ENCODE data around the gene TRIML2. TPM values are rescaled to one million over a fixed set of nuclear protein-coding genes. Genes with fewer than 3 reads are reported as not detected.
"Not testable (repeated sequence)": the region's sequence is repeated elsewhere in the genome, so short reads cannot be mapped to it uniquely, and the experiment has no call there.

The TRIML2 gene
- total RNA-seq, 2 experiments from 2014 or later = not detected

- peaks cover 19% of the 10 kb centered on the region for H3K9me3 Mint-ChIP-seq (ENCODE audit: low read depth)
These were observed 22.5 kb downstream of the TRIML2 start for GRCh38 chr4:188086858-188087257.

GRCh38 chr4:188082796-188083195, 26.6 kb downstream of the TRIML2 start:
- no peak overlapping the region for H3K4me3 Mint-ChIP-seq
- H3K9me3 Mint-ChIP-seq (ENCODE audit: low read depth) = peaks cover 6% of the 10 kb centered on the region
- CTCF ChIA-PET = interaction anchor here (0.5 kb wide), 1 partner anchor 189 kb away, joined by 4 read pairs; no protein-coding TSS in a partner anchor
- DNase-seq (no peak), ATAC-seq (no peak)
- POLR2A ChIA-PET = no interaction called here
- no peak overlapping the region for H3K27ac Mint-ChIP-seq
- H3K4me1 Mint-ChIP-seq = no peaks in the 10 kb centered on the region
- H3K36me3 Mint-ChIP-seq (ENCODE audit: low read depth) = no peaks in the 10 kb centered on the region
- H3K27me3 Mint-ChIP-seq = no peaks in the 10 kb centered on the region
- intact Hi-C loops (cut with DNase I, micrococcal nuclease) = no loop called here

More at GRCh38 chr4:188086858-188087257, 22.5 kb downstream of the TRIML2 start:
- Mint-ChIP-seq H3K27me3 (no peaks in the 10 kb centered on the region), H3K4me1 (no peaks in the 10 kb centered on the region), H3K4me3 (no peak overlapping the region), H3K27ac (no peak overlapping the region), H3K36me3 (ENCODE audit: low read depth) (no peaks in the 10 kb centered on the region)
- ATAC-seq (no peak), DNase-seq (no peak)
- ChIA-PET CTCF (no interaction called here), POLR2A (no interaction called here)
- intact Hi-C loops (cut with DNase I, micrococcal nuclease) = no loop called here

GRCh38 chr4:188078116-188078515, 31.3 kb downstream of the TRIML2 start:
- Mint-ChIP-seq H3K27ac (no peak overlapping the region), H3K4me1 (no peaks in the 10 kb centered on the region), H3K36me3 (ENCODE audit: low read depth) (no peaks in the 10 kb centered on the region), H3K27me3 (no peaks in the 10 kb centered on the region), H3K9me3 (ENCODE audit: low read depth) (peaks cover 4% of the 10 kb centered on the region), H3K4me3 (no peak overlapping the region)
- DNase-seq = no peak
- ChIA-PET CTCF (no interaction called here), POLR2A (no interaction called here)
- ATAC-seq = no peak
- intact Hi-C loops (cut with DNase I, micrococcal nuclease) = no loop called here

- POLR2A ChIA-PET = no interaction called here
- no peak overlapping the region for H3K4me3 Mint-ChIP-seq
These were observed 33.2 kb downstream of the TRIML2 start for GRCh38 chr4:188076169-188076568.

GRCh38 chr4:188061083-188061482, 48.3 kb downstream of the TRIML2 start:
- CTCF ChIA-PET = no interaction called here
- intact Hi-C loops (cut with DNase I, micrococcal nuclease) = no loop called here
- ATAC-seq = no peak

More at GRCh38 chr4:188076169-188076568, 33.2 kb downstream of the TRIML2 start:
- ATAC-seq (no peak), DNase-seq (no peak)
- intact Hi-C loops (cut with DNase I, micrococcal nuclease) = no loop called here
- CTCF ChIA-PET = no interaction called here
- Mint-ChIP-seq H3K9me3 (ENCODE audit: low read depth) (peaks cover 4% of the 10 kb centered on the region), H3K4me1 (no peaks in the 10 kb centered on the region), H3K27me3 (no peaks in the 10 kb centered on the region), H3K36me3 (ENCODE audit: low read depth) (peaks cover 1% of the 10 kb centered on the region), H3K27ac (no peak overlapping the region)

GRCh38 chr4:188053302-188053701, 56.1 kb downstream of the TRIML2 start:
- Mint-ChIP-seq H3K36me3 (ENCODE audit: low read depth) (no peaks in the 10 kb centered on the region), H3K4me3 (no peak overlapping the region), H3K9me3 (ENCODE audit: low read depth) (peaks cover 6% of the 10 kb centered on the region), H3K4me1 (no peaks in the 10 kb centered on the region), H3K27me3 (no peaks in the 10 kb centered on the region), H3K27ac (no peak overlapping the region)
- DNase-seq = no peak
- intact Hi-C loops (cut with DNase I, micrococcal nuclease) = no loop called here
- POLR2A ChIA-PET = no interaction called here
- CTCF ChIA-PET = no interaction called here
- no peak for ATAC-seq

More at GRCh38 chr4:188061083-188061482, 48.3 kb downstream of the TRIML2 start:
- H3K9me3 Mint-ChIP-seq (ENCODE audit: low read depth) = peaks cover 3% of the 10 kb centered on the region
- no peak overlapping the region for H3K4me3 Mint-ChIP-seq
- no peaks in the 10 kb centered on the region for H3K27me3 Mint-ChIP-seq
- no peaks in the 10 kb centered on the region for H3K36me3 Mint-ChIP-seq (ENCODE audit: low read depth)
- POLR2A ChIA-PET = no interaction called here
- H3K27ac Mint-ChIP-seq = no peak overlapping the region
- no peak for DNase-seq
- no peaks in the 10 kb centered on the region for H3K4me1 Mint-ChIP-seq

GRCh38 chr4:188046657-188047056, 62.7 kb downstream of the TRIML2 start:
- no peaks in the 10 kb centered on the region for H3K4me1 Mint-ChIP-seq
- ATAC-seq = no peak
- no peaks in the 10 kb centered on the region for H3K27me3 Mint-ChIP-seq
- no peak for DNase-seq
- no peak overlapping the region for H3K27ac Mint-ChIP-seq
- ChIA-PET POLR2A (interaction anchor here (0.7 kb wide), 1 partner anchor 47 kb away, joined by 3 read pairs; no protein-coding TSS in a partner anchor), CTCF (no interaction called here)
- H3K9me3 Mint-ChIP-seq (ENCODE audit: low read depth) = peaks cover 3% of the 10 kb centered on the region
- H3K36me3 Mint-ChIP-seq (ENCODE audit: low read depth) = no peaks in the 10 kb centered on the region
- H3K4me3 Mint-ChIP-seq = no peak overlapping the region
- intact Hi-C loops (cut with DNase I, micrococcal nuclease) = no loop called here

GRCh38 chr4:188045461-188045860, 63.9 kb downstream of the TRIML2 start:
- H3K27ac Mint-ChIP-seq; H3K4me1 Mint-ChIP-seq; H3K36me3 Mint-ChIP-seq (ENCODE audit: low read depth); H3K27me3 Mint-ChIP-seq; ATAC-seq; H3K9me3 Mint-ChIP-seq (ENCODE audit: low read depth); CTCF ChIA-PET; intact Hi-C loops (cut with DNase I, micrococcal nuclease); DNase-seq; H3K4me3 Mint-ChIP-seq: not testable (repeated sequence)
- POLR2A ChIA-PET = interaction anchor here (0.5 kb wide), 1 partner anchor 711 kb away, joined by 3 read pairs; no protein-coding TSS in a partner anchor

GRCh38 chr4:188043154-188043553, 66.2 kb downstream of the TRIML2 start:
- no peak for ATAC-seq
- Mint-ChIP-seq H3K27ac (no peak overlapping the region), H3K9me3 (ENCODE audit: low read depth) (peaks cover 3% of the 10 kb centered on the region), H3K27me3 (no peaks in the 10 kb centered on the region), H3K4me1 (no peaks in the 10 kb centered on the region), H3K4me3 (no peak overlapping the region), H3K36me3 (ENCODE audit: low read depth) (no peaks in the 10 kb centered on the region)
- intact Hi-C loops (cut with DNase I, micrococcal nuclease) = no loop called here
- CTCF ChIA-PET = no interaction called here
- no peak for DNase-seq
- POLR2A ChIA-PET = no interaction called here

GRCh38 chr4:188042191-188042590, 67.2 kb downstream of the TRIML2 start:
- intact Hi-C loops (cut with DNase I, micrococcal nuclease) = no loop called here
- DNase-seq (no peak), ATAC-seq (no peak)
- ChIA-PET POLR2A (no interaction called here), CTCF (interaction anchor here (0.6 kb wide), 1 partner anchor 88 kb away, joined by 4 read pairs; no protein-coding TSS in a partner anchor)
- Mint-ChIP-seq H3K4me3 (no peak overlapping the region), H3K9me3 (ENCODE audit: low read depth) (peaks cover 3% of the 10 kb centered on the region), H3K27ac (no peak overlapping the region), H3K27me3 (no peaks in the 10 kb centered on the region), H3K36me3 (ENCODE audit: low read depth) (no peaks in the 10 kb centered on the region), H3K4me1 (no peaks in the 10 kb centered on the region)

- Mint-ChIP-seq H3K9me3 (ENCODE audit: low read depth) (peaks cover 3% of the 10 kb centered on the region), H3K27me3 (no peaks in the 10 kb centered on the region), H3K36me3 (ENCODE audit: low read depth) (no peaks in the 10 kb centered on the region), H3K27ac (no peak overlapping the region), H3K4me3 (no peak overlapping the region), H3K4me1 (no peaks in the 10 kb centered on the region)
- ATAC-seq = no peak
- DNase-seq = no peak
- POLR2A ChIA-PET = no interaction called here
- intact Hi-C loops (cut with DNase I, micrococcal nuclease) = no loop called here
- CTCF ChIA-PET = interaction anchor here (0.6 kb wide), 1 partner anchor 88 kb away, joined by 4 read pairs; no protein-coding TSS in a partner anchor
These were observed 67.7 kb downstream of the TRIML2 start for GRCh38 chr4:188041721-188042120.
